ENCODE results near the gene GSAP. TPM values are rescaled to one million over a fixed set of nuclear protein-coding genes. Genes with fewer than 3 reads are reported as not detected.

Gene GSAP
- total and polyA plus RNA-seq, 2 donors (not counting 1 experiment from before 2014, with no cell fraction given) = 140 to 207 TPM

DNA sequence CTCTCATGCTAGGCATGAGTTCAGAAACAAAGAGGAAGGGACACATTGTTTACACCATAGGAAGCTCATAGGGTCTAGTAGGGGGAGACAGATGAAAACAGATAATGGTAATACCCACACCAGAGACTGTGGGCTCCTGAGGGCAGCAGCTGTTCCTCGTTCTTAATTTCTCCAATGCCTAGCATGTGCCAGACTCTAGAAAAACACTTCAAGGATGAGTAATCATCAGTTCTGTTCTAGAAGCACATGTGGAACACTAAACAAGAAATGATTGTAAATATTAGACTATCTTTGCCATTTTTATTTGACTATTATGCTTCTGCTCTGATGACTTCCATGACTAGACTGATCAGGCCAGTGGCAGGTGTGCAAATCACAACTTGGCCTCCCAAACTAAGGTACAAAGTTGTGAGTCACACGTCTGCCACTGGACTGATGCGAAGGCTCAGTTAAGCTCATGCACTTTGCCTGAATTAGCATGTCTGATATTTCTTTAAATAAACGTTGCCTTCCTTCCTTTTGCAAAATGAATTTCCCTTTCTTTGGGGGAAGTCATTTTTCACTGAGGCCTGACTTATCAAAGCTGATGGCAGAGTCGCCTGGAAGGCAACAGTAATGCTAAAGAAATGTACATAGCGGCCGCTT lies 127.4 kb downstream of the GSAP start:
- Histone ChIP-seq H2AFZ (ENCODE audit: insufficient read depth, low read depth, low read length, poor library complexity, severe bottlenecking) (no peak overlapping the region), H3K36me3 (replicated peaks in 1 of 2; ENCODE audit: control extremely low read depth in 1 of 2, control insufficient read depth in 1 of 2, extremely low read depth in 1 of 2, insufficient read depth in 2 of 2, low read length in 1 of 2) (no peaks in the 10 kb centered on the region), H3K27me3 (replicated peaks in 1 of 4; ENCODE audit: control extremely low read depth in 1 of 4, control insufficient read depth in 3 of 4, insufficient read depth in 4 of 4, low read length in 3 of 4) (no peaks in the 10 kb centered on the region), H3K4me1 (ENCODE audit: control insufficient read depth in 2 of 2, insufficient read depth in 2 of 2, low read length in 2 of 2) (peaks cover 11 to 15% of the 10 kb centered on the region in 2 donors), H3K27ac (ENCODE audit: low read length in 2 of 2) (no peak overlapping the region), H3K9ac (ENCODE audit: low read length) (no peak overlapping the region), H3K4me2 (replicated peaks; ENCODE audit: low read depth, low read length, poor library complexity, severe bottlenecking) (no peak overlapping the region), H4K20me1 (ENCODE audit: control insufficient read depth, insufficient read depth, low read length, poor library complexity, severe bottlenecking) (no peaks in the 10 kb centered on the region), H3K4me3 (ENCODE audit: control extremely low read depth in 1 of 5, extremely low read depth in 1 of 5, insufficient read depth in 1 of 5, low read depth in 2 of 5, low read length in 4 of 5) (no peak overlapping the region), H3K79me2 (ENCODE audit: control insufficient read depth, insufficient read depth, low read length) (no peaks in the 10 kb centered on the region), H3K9me3 (ENCODE audit: control extremely low read depth in 1 of 3, control insufficient read depth in 2 of 3, insufficient read depth in 1 of 3, low read length in 2 of 3) (peaks cover 0 to 8% (median 0%) of the 10 kb centered on the region in 3 donors)
- intact Hi-C loops (cut with micrococcal nuclease) = no loop called here
- H3K4me3 Mint-ChIP-seq = no peak overlapping the region
- no peaks in the 10 kb centered on the region for H3K27me3 Mint-ChIP-seq
- ChIA-PET POLR2A (no interaction called here), CTCF (no interaction called here)
- ATAC-seq (ENCODE audit: low read depth) (peak; percentile 28), DNase-seq (no peak)
- WGBS (ENCODE audit: insufficient coverage) = 43% methylated on average over 6 of the region's 7 CpGs
- H3K9me3 Mint-ChIP-seq (ENCODE audit: insufficient read depth) = no peaks in the 10 kb centered on the region
- H3K4me1 Mint-ChIP-seq = peaks cover 20% of the 10 kb centered on the region
- no peak overlapping the region for H3K27ac Mint-ChIP-seq
- TF ChIP-seq, protein P1, sequence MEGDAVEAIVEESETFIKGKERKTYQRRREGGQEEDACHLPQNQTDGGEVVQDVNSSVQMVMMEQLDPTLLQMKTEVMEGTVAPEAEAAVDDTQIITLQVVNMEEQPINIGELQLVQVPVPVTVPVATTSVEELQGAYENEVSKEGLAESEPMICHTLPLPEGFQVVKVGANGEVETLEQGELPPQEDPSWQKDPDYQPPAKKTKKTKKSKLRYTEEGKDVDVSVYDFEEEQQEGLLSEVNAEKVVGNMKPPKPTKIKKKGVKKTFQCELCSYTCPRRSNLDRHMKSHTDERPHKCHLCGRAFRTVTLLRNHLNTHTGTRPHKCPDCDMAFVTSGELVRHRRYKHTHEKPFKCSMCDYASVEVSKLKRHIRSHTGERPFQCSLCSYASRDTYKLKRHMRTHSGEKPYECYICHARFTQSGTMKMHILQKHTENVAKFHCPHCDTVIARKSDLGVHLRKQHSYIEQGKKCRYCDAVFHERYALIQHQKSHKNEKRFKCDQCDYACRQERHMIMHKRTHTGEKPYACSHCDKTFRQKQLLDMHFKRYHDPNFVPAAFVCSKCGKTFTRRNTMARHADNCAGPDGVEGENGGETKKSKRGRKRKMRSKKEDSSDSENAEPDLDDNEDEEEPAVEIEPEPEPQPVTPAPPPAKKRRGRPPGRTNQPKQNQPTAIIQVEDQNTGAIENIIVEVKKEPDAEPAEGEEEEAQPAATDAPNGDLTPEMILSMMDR (IDR thresholded peaks at IDR 0.05) = no peak
- no peak for TF ChIP-seq EZH2 (IDR thresholded peaks at IDR 0.05; ENCODE audit: borderline replicate concordance, insufficient read depth, low read depth, low read length, poor library complexity, severe bottlenecking)

DNA sequence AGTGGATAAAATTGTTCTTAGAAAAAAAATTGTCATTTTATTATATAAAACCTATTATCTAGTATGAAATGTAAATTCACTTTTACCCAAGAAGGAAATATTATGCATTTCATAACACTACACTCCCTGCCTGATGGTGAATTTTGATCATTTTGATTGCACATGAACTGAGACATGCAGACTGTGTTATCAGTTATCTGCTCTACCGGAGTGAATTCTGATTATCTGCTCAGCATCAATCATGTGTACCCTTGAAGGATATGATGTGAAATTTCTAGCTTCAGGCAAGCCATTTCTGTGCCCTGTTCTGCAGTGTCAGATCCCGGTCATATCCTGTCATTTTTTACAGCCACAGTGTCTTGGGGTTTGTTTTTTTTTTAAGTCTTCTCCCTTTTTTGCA lies 131.5 kb downstream of the GSAP start:
- 83% methylated on average over 1 of the region's 2 CpGs for whole genome bisulfite sequencing (ENCODE audit: insufficient coverage)
- intact Hi-C loops (cut with micrococcal nuclease) = no loop called here
- H3K9ac ChIP-seq (ENCODE audit: low read length) = no peak overlapping the region

More for the DNA sequence above, 131.5 kb downstream of the GSAP start:
- peaks cover 21 to 24% of the 10 kb centered on the region in 2 donors for H3K4me1 ChIP-seq (ENCODE audit: control insufficient read depth in 2 of 2, insufficient read depth in 2 of 2, low read length in 2 of 2)
- peaks cover 0 to 8% (median 0%) of the 10 kb centered on the region in 3 donors for H3K9me3 ChIP-seq (ENCODE audit: control extremely low read depth in 1 of 3, control insufficient read depth in 2 of 3, insufficient read depth in 1 of 3, low read length in 2 of 3)
- no peak overlapping the region for H3K4me2 ChIP-seq (replicated peaks; ENCODE audit: low read depth, low read length, poor library complexity, severe bottlenecking)
- Mint-ChIP-seq H3K9me3 (ENCODE audit: insufficient read depth) (no peaks in the 10 kb centered on the region), H3K4me3 (no peak overlapping the region), H3K27ac (no peak overlapping the region), H3K27me3 (no peaks in the 10 kb centered on the region), H3K4me1 (peaks cover 34% of the 10 kb centered on the region)
- ChIA-PET CTCF (no interaction called here), POLR2A (no interaction called here)
- H3K79me2 ChIP-seq (ENCODE audit: control insufficient read depth, insufficient read depth, low read length) = no peaks in the 10 kb centered on the region
- no peaks in the 10 kb centered on the region for H4K20me1 ChIP-seq (ENCODE audit: control insufficient read depth, insufficient read depth, low read length, poor library complexity, severe bottlenecking)
- H3K36me3 ChIP-seq (replicated peaks in 1 of 2; ENCODE audit: control extremely low read depth in 1 of 2, control insufficient read depth in 1 of 2, extremely low read depth in 1 of 2, insufficient read depth in 2 of 2, low read length in 1 of 2) = no peaks in the 10 kb centered on the region
- DNase-seq (no peak), ATAC-seq (ENCODE audit: low read depth) (no peak)
- H3K27ac ChIP-seq (ENCODE audit: low read length in 2 of 2) = no peak overlapping the region
- no peaks in the 10 kb centered on the region for H3K27me3 ChIP-seq (replicated peaks in 1 of 4; ENCODE audit: control extremely low read depth in 1 of 4, control insufficient read depth in 3 of 4, insufficient read depth in 4 of 4, low read length in 3 of 4)
- TF ChIP-seq EZH2 (IDR thresholded peaks at IDR 0.05; ENCODE audit: borderline replicate concordance, insufficient read depth, low read depth, low read length, poor library complexity, severe bottlenecking) = no peak
- TF ChIP-seq, protein P1 (IDR thresholded peaks at IDR 0.05) = no peak
- no peak overlapping the region for H3K4me3 ChIP-seq (ENCODE audit: control extremely low read depth in 1 of 5, extremely low read depth in 1 of 5, insufficient read depth in 1 of 5, low read depth in 2 of 5, low read length in 4 of 5)
- H2AFZ ChIP-seq (ENCODE audit: insufficient read depth, low read depth, low read length, poor library complexity, severe bottlenecking) = no peak overlapping the region

Data from B cell (primary cell).